Ovary (tissue), 3 donors: ENCODE measurements around the gene STARD5.

Experiments
- CTCF ChIP-seq, 3 donors: fragments of 450-650 bp in 2 of 3; fragments of 200-600 bp in 1 of 3; IDR thresholded peaks; one replicate each; pipeline versions ENCODE4 v1.5.1 to v1.8.0; 2016 to 2022; ENCODE audit warnings: antibody characterized with exemption in 3 of 3, mild to moderate bottlenecking in 1 of 3
- EP300 ChIP-seq: sonication (generic); formaldehyde crosslinking; IDR thresholded peaks from one replicate; pipeline ENCODE4 v1.6.1; 2017; ENCODE audit warnings: antibody characterized with exemption
- POLR2A ChIP-seq: fragments of 450-650 bp; IDR thresholded peaks from one replicate; pipeline ENCODE4 v1.6.1; 2017; ENCODE audit warnings: antibody characterized with exemption, mild to moderate bottlenecking, moderate library complexity
- donor health status: DM: no; HTN: no; CAD: no.

GRCh38 chr15:81301385-81301784 lies 22.6 kb downstream of the STARD5 start:
- no peak for TF ChIP-seq CTCF (IDR thresholded peaks at IDR 0.05)
- TF ChIP-seq EP300, result no peak
- no peak for TF ChIP-seq POLR2A
